HG03565 (cell line): ENCODE measurements around the gene ANTXR2.
A peak's percentile ranks its signal among the peaks of the same experiment; 100 is the strongest.

Experiments used
- ATAC-seq: cut with Tn5 transposase; IDR thresholded peaks from one replicate; pipeline ENCODE4 v1.9.1; 2021; ENCODE audit warnings: mild to moderate bottlenecking, moderate library complexity; ENCODE audit not compliant: unreplicated experiment

Gene ANTXR2

GRCh38 chr4:80092847-80093246, 19.8 kb upstream of the ANTXR2 start:
- no peak for ATAC-seq

DNA sequence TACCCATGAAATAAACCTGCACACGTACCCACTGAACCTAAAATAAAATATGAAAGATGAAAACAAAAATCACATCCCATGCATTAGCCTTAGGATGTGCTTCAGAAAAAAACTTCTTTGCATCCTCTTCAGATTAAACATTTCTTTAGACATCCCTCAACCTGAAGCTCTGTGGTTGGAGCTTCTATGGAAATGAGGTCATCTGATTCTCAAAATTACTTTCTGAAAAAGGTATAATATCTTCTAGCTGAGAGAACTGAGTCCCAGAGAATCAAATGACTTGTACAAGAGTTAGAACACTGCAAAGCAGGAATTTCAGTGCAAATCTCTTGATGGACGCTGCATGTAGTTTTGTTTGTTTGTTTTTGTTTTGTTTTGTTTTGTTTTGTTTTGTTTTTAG, 19.1 kb upstream of the ANTXR2 start:
- no peak for ATAC-seq

DNA sequence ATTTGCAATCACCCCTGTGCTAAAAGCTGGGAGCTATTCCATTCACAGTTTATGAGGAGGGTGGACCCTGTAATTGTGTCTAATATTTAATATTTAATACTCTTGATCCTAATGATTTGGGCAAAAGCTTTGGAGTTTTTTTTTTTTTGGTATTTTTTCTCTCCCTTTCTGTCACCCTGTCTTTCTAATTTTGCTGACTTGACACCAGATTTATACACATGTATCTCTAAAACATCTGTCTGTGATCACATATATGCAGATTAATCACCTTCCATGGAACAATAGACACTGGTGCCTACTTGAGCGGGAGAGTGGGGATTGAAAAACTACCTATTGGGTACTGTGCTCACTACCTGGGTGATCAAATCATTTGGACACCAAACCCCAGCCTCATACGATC, 18.7 kb upstream of the ANTXR2 start:
- no peak for ATAC-seq

- no peak for ATAC-seq
Observed at GRCh38 chr4:80091184-80091583, 18.2 kb upstream of the ANTXR2 start.

GRCh38 chr4:80090090-80090489, 17.1 kb upstream of the ANTXR2 start:
- ATAC-seq, result no peak

- no peak for ATAC-seq
Observed at GRCh38 chr4:80088471-80088870, 15.4 kb upstream of the ANTXR2 start.

DNA sequence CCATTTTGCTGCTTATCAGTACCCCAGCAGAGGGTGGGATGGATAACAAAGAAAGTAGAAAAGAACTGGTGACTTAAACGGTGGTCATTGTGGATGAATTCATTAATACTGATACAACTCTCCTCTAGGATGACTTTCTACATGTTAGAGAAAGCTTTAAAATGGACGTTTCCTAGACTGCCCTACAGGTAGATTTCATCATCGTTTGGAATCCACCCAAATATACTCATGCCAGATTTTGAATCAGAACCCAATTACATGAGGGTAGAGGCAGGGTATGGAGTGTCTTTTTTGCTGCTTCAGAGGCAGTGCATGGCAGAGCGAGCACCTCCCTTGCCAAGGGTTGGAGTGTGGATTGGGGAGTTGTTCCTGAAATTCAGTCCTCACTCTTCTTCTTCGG, 13.3 kb upstream of the ANTXR2 start:
- ATAC-seq, result no peak

DNA sequence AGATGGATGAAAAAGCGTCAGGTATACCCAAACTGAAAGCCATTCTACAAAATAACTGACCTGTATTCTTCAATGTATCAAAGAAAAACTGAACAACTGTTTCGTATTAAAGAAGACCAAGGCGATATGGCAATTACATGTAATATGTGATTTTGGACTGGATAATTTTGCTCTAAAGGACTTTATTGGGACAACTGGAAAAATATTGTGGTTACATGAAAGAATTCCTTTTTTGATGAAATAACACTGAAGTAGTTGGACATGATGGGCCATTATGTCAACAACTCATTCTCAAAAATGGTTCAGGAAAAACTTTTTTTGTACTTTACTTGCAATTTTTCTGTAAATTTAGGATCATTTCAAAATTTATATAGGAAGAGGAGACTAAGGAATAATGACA, 12.1 kb upstream of the ANTXR2 start:
- no peak for ATAC-seq

GRCh38 chr4:80082693-80083092, 9.7 kb upstream of the ANTXR2 start:
- ATAC-seq, result no peak

GRCh38 chr4:80081566-80081965, 8.5 kb upstream of the ANTXR2 start:
- no peak for ATAC-seq

DNA sequence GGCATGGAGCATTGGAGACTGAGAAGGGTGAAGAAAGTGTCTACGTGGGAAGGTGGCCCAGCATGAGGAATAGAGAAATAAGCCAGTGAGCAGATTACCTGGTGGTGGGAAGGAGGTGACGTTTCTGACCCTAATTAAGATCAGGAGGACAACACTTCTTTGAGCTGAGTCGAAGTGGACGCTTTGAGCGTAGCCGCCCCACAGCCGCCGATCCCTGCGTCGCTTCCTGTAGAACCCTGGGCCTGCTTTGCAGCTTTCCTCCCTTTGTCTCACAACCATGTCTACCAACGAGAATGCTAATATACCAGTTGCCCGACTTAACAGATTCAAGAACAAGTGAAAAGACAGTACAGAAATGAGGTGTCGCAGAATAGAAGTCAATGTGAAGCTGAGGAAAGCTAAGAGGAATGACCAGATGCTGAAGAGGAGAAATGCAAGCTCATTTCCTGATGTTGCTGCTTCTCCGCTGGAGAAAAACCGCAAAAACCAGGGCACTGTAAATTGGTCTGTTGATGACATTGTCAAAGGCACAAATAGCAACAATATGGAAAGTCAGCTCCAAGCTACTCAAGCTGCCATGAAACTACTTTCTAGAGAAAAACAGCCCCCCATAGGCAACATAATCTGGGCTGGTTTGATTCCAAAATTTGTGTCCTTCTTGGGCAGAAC, 6.4 kb upstream of the ANTXR2 start:
- ATAC-seq, result no peak

- no peak for ATAC-seq
Observed at GRCh38 chr4:80078346-80079092, 5.5 kb upstream of the ANTXR2 start.

DNA sequence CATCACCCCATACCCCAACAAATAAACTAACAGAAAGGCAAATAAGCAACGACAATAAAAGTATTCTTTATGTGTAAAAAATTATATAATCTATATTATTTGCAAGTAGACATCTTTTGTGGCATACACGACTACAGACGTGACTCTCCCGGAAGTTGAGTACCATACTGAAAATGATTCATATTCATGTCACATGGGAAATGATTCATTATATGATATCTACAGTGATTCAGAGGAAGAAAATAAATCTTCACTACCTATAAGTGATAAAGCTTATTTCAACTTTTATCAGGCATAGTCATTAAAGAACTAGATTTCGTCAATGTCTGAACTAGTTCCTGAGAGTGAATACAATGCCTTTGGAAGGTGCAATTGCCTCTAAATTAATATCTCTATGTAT, 4.6 kb upstream of the ANTXR2 start:
- no peak for ATAC-seq

- no peak for ATAC-seq
Observed at GRCh38 chr4:80076681-80077080, 3.7 kb upstream of the ANTXR2 start.

DNA sequence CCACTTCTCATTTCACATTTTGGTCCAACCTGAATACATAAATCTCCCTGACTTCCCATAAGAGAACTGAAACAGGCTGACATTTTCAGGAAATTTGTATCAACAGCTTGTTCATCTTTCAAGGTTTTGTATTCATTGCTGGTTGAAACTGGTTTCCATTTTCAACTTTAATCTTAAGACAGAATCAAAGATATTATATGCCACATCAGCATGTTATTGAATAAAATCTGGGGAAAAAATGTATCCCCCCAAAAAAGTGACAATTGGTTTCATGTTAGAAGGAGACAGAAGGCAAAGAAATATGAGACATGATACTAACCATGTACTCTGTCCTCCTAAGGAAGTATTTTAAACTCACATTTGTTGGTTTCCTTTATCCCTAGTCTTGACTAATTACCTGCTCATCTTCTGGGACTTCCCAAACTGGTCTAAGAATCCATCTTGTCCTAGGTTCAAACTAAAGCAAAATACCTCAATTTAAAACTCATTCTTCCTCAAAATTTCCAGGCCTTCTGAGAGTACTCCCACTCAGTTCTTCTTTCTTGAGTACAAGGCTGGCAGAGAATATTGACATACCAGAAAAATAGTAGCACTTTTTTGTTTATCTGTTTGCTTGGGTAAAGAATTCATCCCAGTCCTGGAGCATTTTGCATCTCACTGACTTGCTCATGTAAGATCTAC, 3.1 kb upstream of the ANTXR2 start:
- no peak for ATAC-seq

- ATAC-seq, result no peak
Observed at GRCh38 chr4:80074651-80075050, 1.6 kb upstream of the ANTXR2 start.

DNA sequence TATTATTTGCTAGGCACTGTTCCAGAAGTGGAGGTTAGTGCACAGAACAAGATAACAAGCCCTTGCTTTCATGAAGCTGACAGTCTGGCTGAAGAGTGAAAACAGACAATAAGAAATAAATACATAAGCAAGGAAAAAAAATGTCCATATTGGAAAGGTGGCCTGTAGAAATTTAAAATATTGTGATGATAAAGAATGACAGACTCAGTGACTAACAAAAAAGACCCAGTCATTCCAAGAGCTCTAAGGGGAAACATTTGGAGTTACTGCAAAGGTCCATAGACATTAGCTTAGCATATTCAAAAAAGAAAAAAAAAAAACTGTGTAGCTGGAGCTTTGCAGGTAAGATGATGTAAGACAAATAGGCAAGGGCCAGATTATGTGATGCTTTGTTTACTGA, 1.0 kb upstream of the ANTXR2 start:
- ATAC-seq, result no peak

DNA sequence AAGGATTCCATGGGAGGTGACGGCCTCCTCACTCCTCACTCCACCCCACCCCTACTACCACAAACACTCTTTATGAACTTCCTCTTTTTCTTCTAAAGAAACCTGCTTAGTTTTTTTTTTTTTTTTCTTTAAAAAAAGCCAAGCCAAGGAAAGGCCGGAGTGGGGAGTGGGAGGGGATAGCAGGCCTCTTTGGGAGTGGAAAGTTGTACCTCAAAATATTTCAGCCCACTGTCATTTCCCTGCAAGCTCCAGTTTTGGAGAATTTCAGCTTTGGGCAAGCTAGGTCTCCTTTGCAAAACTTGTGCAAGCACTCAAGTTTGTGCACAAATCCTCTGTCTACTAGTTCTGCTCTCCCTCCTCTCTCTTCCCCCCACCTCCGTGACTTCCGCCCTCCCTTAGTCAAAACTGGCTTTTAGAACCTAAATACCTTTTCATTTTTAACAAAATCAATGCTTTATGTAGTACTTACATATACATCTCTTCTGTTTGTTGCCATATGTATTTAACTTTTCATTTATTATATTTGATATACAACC, 512 bp upstream of the ANTXR2 start:
- peak; percentile 26 for ATAC-seq

DNA sequence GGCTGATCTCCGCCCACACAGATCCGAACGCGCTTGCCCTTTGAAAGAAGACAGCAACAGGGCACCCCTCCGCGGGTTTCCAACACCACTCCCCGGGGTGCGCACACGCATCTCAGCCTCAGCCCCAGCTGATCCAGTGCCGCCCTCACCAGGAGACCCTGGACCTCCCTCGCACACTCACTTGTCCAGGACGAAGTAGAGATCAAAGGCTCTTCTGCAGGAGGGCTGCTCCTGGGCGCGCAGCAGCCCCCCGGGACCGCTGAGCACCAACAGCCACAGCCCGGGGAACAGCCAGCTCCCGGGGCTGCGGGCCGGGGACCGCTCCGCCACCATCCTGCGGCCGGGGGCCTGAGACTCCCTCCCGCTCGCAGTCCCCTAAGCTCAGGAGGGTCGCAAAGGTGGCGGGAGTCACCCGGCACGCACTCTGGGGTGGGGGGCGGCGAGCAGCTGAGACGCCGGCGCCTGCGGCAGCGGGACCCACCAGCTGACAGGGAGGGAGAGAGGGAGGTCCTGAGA, 743 bp downstream of the ANTXR2 start:
- no peak for ATAC-seq

- no peak for ATAC-seq
Observed at GRCh38 chr4:80071604-80072227, 1.3 kb downstream of the ANTXR2 start.
